NB4 (cell line): ENCODE data around the gene M1AP.
"Not testable (repeated sequence)": the region's sequence is repeated elsewhere in the genome, so short reads cannot be mapped to it uniquely, and the experiment has no call there.

Experiments used
- DNase-seq: peaks from one replicate; pipeline ENCODE4 v3.0.0; 2010; ENCODE audit warnings: low read depth
- H3K4me3 ChIP-seq: one replicate; pipeline ENCODE4 v1.5.1; 2011; ENCODE audit warnings: mild to moderate bottlenecking, low read depth, low read length, moderate library complexity
- MYC ChIP-seq: IDR thresholded peaks from 2 replicates; pipeline ENCODE4 v1.6.1; 2011; ENCODE audit warnings: low read depth, low read length
- POLR2A ChIP-seq: IDR thresholded peaks from 2 replicates; pipeline ENCODE4 v1.6.1; 2011; ENCODE audit warnings: mild to moderate bottlenecking; ENCODE audit not compliant: insufficient read length; ENCODE audit errors: extremely low read depth
- TF ChIP-seq, protein P1 (sequence below): IDR thresholded peaks from one replicate; pipeline ENCODE4 v1.5.1; 2012; ENCODE audit warnings: low read depth, low read length
- TF ChIP-seq, protein P2 (sequence below): IDR thresholded peaks from 2 replicates; pipeline ENCODE4 v1.6.1; 2011; ENCODE audit warnings: low read depth, low read length

Gene M1AP

DNA sequence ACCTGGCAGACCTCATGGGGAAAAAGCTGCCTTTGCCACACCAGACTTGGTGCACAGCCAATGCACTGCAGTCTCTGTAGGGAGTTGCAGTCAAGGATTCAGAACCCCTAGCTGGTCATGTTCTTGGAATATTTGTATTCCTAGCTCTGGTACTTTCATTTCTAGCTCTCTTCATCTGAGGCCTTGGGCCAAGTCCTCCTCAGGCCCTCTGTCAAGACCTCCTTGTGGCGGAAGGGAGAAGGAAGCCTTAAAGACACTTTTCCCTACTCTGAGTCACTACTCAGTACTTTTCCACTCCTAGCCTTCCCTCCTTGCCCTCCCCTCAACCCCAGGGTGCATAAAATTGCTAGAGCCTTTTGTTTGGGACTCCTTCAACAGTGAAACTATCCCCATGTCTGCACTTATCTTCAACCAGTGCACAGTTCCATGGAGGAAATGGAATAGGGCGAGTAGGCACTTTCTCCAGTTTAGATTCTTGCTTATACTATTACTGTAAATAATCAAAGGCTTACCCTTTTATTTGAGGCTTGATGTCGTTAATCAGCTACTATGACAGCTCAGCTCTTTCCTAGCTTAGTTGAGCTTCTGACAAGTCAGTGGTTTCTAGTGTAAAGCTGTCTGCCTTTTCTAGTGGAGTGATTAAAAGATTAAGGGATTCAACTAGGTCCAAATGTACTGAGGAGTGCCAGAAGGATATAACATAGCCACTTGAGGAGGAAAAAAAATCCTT, 15.8 kb downstream of the M1AP start:
- TF ChIP-seq, protein P1, sequence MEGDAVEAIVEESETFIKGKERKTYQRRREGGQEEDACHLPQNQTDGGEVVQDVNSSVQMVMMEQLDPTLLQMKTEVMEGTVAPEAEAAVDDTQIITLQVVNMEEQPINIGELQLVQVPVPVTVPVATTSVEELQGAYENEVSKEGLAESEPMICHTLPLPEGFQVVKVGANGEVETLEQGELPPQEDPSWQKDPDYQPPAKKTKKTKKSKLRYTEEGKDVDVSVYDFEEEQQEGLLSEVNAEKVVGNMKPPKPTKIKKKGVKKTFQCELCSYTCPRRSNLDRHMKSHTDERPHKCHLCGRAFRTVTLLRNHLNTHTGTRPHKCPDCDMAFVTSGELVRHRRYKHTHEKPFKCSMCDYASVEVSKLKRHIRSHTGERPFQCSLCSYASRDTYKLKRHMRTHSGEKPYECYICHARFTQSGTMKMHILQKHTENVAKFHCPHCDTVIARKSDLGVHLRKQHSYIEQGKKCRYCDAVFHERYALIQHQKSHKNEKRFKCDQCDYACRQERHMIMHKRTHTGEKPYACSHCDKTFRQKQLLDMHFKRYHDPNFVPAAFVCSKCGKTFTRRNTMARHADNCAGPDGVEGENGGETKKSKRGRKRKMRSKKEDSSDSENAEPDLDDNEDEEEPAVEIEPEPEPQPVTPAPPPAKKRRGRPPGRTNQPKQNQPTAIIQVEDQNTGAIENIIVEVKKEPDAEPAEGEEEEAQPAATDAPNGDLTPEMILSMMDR, result no peak
- no peak for TF ChIP-seq POLR2A
- TF ChIP-seq, protein P2, sequence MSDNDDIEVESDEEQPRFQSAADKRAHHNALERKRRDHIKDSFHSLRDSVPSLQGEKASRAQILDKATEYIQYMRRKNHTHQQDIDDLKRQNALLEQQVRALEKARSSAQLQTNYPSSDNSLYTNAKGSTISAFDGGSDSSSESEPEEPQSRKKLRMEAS, result no peak
- TF ChIP-seq MYC, result no peak
- no peak overlapping the region for H3K4me3 ChIP-seq
- DNase-seq, result no peak

DNA sequence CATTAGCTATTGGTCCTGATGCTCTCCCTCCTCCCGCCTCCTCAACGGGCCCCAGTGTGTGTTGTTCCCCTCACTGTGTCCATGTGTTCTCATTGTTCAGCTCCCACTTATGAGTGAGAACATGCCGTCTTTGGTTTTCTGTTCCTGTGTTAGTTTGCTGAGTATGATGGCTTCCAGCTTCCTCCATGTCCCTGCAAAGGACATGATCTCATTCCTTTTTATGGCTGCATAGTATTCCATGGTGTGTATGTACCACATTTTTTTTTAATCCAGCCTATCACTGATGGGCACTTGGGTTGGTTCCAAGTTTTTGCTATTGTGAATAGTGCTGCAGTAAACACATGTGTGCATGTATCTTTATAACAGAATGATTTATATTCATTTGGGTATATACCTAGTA, 17.7 kb downstream of the M1AP start:
- not testable (repeated sequence) for H3K4me3 ChIP-seq, DNase-seq

DNA sequence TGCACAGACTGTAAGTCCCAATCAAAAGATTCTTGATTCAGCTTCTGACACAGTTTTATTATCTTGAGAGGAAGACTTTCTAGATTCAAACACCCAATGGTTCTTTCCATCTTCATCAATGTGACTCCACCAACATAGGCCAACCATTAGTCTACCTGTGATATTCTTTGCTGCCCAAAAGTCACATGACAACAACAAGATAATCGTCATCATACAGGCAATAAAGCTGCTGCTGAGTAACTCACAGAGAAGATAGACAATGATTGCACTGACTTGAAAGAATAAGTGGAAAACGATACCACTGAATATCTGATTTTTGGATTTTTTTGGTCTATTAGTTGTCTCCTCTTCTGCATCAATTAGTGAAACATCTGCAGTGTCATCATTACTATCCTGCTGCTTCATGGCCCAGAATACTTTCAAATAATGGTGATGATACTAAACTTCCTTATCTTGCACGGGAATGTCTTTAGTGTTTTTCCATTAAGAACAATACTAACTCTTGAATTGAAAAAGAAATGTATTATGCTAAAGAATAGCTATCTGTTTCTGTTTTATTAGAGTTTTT, 19.5 kb downstream of the M1AP start:
- TF ChIP-seq POLR2A, result no peak
- no peak for TF ChIP-seq MYC
- TF ChIP-seq, protein P2, result no peak
- TF ChIP-seq, protein P1, result no peak
- H3K4me3 ChIP-seq, result no peak overlapping the region

DNA sequence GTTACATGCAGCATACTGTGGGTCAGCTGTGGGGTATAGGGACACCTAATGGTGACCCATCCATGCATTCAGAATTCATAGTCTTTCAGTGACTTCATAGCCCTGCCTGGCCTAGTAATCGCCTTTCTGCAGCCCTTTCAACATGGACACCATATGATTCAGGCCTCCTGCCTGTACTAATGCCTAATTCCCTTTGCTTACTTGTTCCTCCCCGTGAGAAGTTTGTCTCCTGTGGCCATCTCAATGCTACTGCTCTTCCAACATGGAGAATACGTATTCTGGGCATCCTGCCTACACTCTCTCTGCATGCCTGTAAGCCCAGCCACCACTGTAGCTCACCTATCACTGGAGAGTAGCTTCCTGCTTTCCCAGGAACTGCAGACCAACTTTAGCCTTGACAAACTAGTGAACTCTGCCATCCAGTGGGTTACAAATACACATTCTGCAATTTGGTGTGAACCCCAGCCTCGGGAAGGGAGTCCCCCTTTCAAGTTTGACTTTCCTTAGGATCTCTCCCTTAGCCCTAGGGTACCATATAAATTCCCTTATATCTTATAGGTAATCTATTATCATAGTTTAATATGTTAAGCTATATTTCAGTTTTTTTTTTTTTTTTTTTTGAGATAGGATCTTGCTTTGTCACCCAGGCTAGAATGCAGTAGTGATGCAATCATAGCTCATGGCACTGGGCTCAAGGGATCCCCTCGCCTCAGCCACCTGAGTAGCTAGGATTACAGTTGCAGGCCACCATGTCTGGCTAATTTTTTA, 22.3 kb downstream of the M1AP start:
- peak; percentile 19 for DNase-seq
- H3K4me3 ChIP-seq, result no peak overlapping the region
- TF ChIP-seq, protein P2, result no peak
- TF ChIP-seq MYC, result no peak
- TF ChIP-seq, protein P1, result no peak
- no peak for TF ChIP-seq POLR2A

More for the DNA sequence above, 19.5 kb downstream of the M1AP start:
- no peak for DNase-seq

DNA sequence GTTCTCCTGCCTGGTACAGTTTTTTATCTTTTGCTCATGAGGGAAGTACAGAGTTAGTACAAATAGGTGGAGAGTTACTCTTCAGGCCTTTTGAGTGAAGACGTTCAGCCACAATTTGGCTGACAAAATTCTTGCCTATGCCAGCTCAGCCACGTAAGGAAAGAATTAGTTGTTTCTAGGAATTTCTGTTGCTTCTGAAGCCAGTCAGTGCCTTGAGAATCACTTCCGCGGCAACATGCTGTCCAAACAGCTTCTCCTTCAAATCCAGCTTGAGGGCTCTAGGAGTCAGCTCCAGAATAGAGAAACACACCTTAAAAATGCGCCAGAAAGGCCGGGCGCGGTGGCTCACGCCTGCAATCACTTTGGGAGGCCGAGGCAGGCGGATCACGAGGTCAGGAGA, 27.5 kb downstream of the M1AP start:
- DNase-seq, result no peak
- no peak overlapping the region for H3K4me3 ChIP-seq
- TF ChIP-seq, protein P1, result no peak
- no peak for TF ChIP-seq POLR2A
- TF ChIP-seq, protein P2, result no peak
- no peak for TF ChIP-seq MYC

DNA sequence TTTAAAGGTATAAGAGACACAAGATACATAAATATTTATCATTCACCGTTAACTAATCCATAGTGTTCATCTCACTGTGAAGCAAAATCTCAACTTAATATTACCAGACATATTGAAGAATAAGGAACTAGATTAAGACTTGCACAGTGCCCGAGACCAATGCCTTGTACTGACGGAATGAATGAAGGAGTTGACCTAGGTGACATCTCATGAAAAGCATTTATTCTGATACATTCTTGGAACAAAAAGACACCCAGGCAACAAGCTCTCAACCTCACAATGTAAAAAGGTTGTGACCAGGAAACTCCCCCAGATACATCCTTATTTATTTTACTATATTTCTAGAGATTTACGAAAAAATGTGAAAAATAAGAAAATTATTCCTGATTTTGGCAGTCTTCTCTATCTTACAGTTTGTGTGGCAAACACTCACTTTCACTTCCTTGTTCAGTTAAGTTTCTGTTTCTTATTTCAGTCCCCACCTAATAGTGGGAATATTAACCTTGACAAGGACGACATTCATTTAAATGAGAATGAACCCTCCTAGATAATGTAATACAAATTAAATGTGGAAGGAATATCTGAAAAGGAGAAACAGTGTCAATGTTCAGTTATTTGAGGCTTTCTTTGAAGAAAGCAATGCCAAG, 28.4 kb downstream of the M1AP start:
- DNase-seq, result no peak
- TF ChIP-seq, protein P2, result no peak
- TF ChIP-seq POLR2A (no peak), MYC (no peak)
- TF ChIP-seq, protein P1, result no peak
- H3K4me3 ChIP-seq, result no peak overlapping the region
